ENCODE data around the gene THRB. TPM values are rescaled to one million over a fixed set of nuclear protein-coding genes. Genes with fewer than 3 reads are reported as not detected.
A peak's percentile ranks its signal among the peaks of the same experiment; 100 is the strongest.

THRB gene
- total and polyA plus RNA-seq, 9 of the 15 experiments (the other 6 are each of a cell fraction or from before 2014, with no cell fraction given), result 1.7 to 14.9 (median 6.9) TPM

GRCh38 chr3:24487325-24488262 is 7.1 kb downstream of the THRB start:
- no peak for DNase-seq (ENCODE audit: extremely low read depth in 1 of 4, low spot score in 3 of 4)
- no peak overlapping the region for H3K4me3 ChIP-seq
- no peaks in the 10 kb centered on the region for H4K20me1 ChIP-seq (replicated peaks; ENCODE audit: control insufficient read depth, insufficient read depth, low read length)
- no peak overlapping the region for H3K27ac ChIP-seq (ENCODE audit: extremely low read depth, low read depth, low read length)
- H3K79me2 ChIP-seq (ENCODE audit: control insufficient read depth, insufficient read depth, low read length), result peaks cover 69% of the 10 kb centered on the region
- no peaks in the 10 kb centered on the region for H3K27me3 ChIP-seq (ENCODE audit: control insufficient read depth in 2 of 2, insufficient read depth in 2 of 2, low read length in 2 of 2)
- ChIA-PET POLR2A (interaction anchor here (1.1 kb wide), 1 partner anchor 18 kb away, joined by 3 read pairs; no protein-coding TSS in a partner anchor), CTCF (ENCODE audit: low intra/inter-chr PET ratio) (no interaction called here)
- H2AFZ ChIP-seq (ENCODE audit: low read depth, low read length), result no peak overlapping the region
- in situ Hi-C loops (cut with MboI), result no loop called here
- FAIRE-seq, result no peak
- H3K36me3 ChIP-seq (ENCODE audit: control insufficient read depth, insufficient read depth, low read length), result no peaks in the 10 kb centered on the region
- H3K9me1 ChIP-seq (ENCODE audit: control insufficient read depth, insufficient read depth, low read length), result no peaks in the 10 kb centered on the region
- H3K9me3 ChIP-seq (replicated peaks; ENCODE audit: control insufficient read depth, insufficient read depth, low read depth, low read length), result no peaks in the 10 kb centered on the region
- intact Hi-C loops (cut with micrococcal nuclease), result no loop called here
- ATAC-seq, result no peak
- no peak overlapping the region for H3K9ac ChIP-seq (ENCODE audit: insufficient read depth in 1 of 2, low read depth in 2 of 2, low read length in 2 of 2)
- no peak overlapping the region for H3K4me2 ChIP-seq (ENCODE audit: insufficient read depth, low read length)
- BruUV-seq (replicated peaks), result no TSS peak
- peaks cover 0 to 11% of the 10 kb centered on the region in 2 experiments; a peak in 2 of 5 replicates for H3K4me1 ChIP-seq (replicated peaks in 1 of 2; ENCODE audit: control insufficient read depth in 2 of 2, insufficient read depth in 2 of 2, low read length in 2 of 2)
- TF ChIP-seq CCAR2 (IDR thresholded peaks at IDR 0.05; ENCODE audit: low read depth, low read length) (no peak), BMI1 (IDR thresholded peaks at IDR 0.05; ENCODE audit: low read length) (no peak), SMAD3 (CRISPR knock-in tag; conservative IDR thresholded peaks at IDR 0.05) (no peak), RCOR1 (IDR thresholded peaks at IDR 0.05; ENCODE audit: borderline replicate concordance in 1 of 2, low read depth in 2 of 2, low read length in 2 of 2) (peak; percentile 29 to 50; a peak in 2 of 4 replicates), MBD1 (CRISPR knock-in tag; IDR thresholded peaks at IDR 0.05) (no peak), KDM1A (IDR thresholded peaks at IDR 0.05) (peak; percentile 90 to 91), KLF1 (tag; IDR thresholded peaks at IDR 0.05) (no peak), HDAC1 (IDR thresholded peaks at IDR 0.05) (peak in 1 of 2 experiments; percentile 74; a peak in 2 of 4 replicates), ZNF280A (IDR thresholded peaks at IDR 0.05; ENCODE audit: low read depth, partially characterized antibody) (no peak), SNRNP70 (optimal IDR thresholded peaks at IDR 0.05; ENCODE audit: low read depth, low read length) (no peak)
- TF ChIP-seq, protein P1, sequence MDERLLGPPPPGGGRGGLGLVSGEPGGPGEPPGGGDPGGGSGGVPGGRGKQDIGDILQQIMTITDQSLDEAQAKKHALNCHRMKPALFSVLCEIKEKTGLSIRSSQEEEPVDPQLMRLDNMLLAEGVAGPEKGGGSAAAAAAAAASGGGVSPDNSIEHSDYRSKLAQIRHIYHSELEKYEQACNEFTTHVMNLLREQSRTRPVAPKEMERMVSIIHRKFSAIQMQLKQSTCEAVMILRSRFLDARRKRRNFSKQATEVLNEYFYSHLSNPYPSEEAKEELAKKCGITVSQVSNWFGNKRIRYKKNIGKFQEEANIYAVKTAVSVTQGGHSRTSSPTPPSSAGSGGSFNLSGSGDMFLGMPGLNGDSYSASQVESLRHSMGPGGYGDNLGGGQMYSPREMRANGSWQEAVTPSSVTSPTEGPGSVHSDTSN (CRISPR knock-in tag; IDR thresholded peaks at IDR 0.05; ENCODE audit: low read depth), result no peak
- TF ChIP-seq, protein P1 (tag; conservative IDR thresholded peaks at IDR 0.05; ENCODE audit: low read depth), result 0 out of 2 replicates have a peak, but pooled peaks have one; percentile 29

Measured in K562 (cell line).